Tibial nerve (tissue), 4 donors: ENCODE results near the gene C19orf12.

Experiments used
- CTCF ChIP-seq, 5 experiments: fragments of 200-600 bp in 3 of 5; fragments of 450-650 bp in 2 of 5; sonication (generic) in 3 of 5; IDR thresholded peaks; one replicate each; pipeline ENCODE4 v1.5.1; 2016 to 2019; ENCODE audit warnings: antibody characterized with exemption in 5 of 5, mild to moderate bottlenecking in 3 of 5, moderate library complexity in 2 of 5
- EP300 ChIP-seq, 2 donors: sonication (generic); formaldehyde crosslinking; IDR thresholded peaks; one replicate each; pipeline ENCODE4 v1.6.1; 2017; ENCODE audit warnings: antibody characterized with exemption in 2 of 2, mild to moderate bottlenecking in 1 of 2
- POLR2A ChIP-seq, 2 donors: fragments of 450-650 bp; IDR thresholded peaks; one replicate each; pipeline ENCODE4 v1.6.1; 2017; ENCODE audit warnings: antibody characterized with exemption in 2 of 2, mild to moderate bottlenecking in 2 of 2, moderate library complexity in 2 of 2

- TF ChIP-seq CTCF (IDR thresholded peaks at IDR 0.05): no peak
- no peak for TF ChIP-seq POLR2A (IDR thresholded peaks at IDR 0.05)
- no peak for TF ChIP-seq EP300 (IDR thresholded peaks at IDR 0.05)
Measured at GRCh38 chr19:29712744-29713516, 2.1 kb downstream of the C19orf12 start.
